Measurements from ENCODE around the gene MUC4.
"Not testable (repeated sequence)": the region's sequence is repeated elsewhere in the genome, so short reads cannot be mapped to it uniquely, and the experiment has no call there.

Gene MUC4

DNA sequence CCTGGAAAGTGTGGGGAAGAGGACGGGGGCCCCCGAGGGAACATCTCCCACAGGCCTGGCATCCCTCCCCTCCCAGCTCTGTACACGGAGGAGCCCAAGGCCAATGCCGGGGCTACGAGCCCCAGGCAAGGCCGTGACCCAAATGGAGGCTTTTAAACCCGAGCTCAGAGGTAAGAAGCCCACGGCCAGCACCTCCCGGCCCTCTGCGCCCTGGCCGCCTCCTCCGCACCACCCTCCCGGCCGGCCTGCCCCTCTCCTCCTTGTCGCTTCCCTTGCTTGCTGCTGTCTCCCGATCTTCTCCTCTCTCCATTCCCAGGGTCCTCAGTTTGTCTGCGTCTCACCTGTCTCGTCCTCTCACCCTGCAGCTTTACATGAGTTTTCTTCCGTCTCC lies 1.3 kb downstream of the MUC4 start:
- no peak for DNase-seq (ENCODE audit: low read depth)

DNA sequence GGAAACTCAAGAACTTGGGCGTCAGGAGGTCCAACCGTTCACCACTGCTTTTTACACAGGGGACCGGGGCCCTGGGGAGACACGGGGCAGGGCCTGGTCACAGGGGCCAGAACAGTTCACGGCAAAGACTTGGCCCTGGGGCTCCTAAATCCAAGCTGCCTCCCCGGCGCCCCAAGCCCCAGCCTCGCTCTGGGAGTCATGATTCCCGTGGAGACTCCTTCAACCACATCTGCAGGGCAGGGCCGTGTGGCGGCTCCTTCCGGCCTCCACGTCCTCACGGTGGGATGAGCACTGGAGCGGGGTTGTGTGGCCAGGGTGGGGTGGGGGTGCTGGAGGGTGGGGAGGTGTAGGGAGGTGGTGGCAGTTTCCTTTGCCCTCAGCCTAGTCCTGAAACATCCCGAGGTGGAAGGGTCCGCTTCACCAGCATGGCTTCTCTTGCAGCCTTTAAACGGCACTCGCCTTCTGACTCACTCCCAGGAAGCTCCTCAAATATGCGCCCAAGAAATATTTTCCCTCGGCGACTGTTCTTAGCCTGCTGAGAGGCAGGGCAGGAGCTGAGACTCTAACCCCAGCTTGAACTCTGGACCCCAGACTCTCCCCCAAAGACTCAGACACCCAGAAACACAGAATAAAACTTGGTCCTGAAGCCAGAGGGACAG lies 1.8 kb downstream of the MUC4 start:
- no peak for DNase-seq (ENCODE audit: low read depth)

GRCh38 chr3:195809291-195809785 lies 2.4 kb downstream of the MUC4 start:
- DNase-seq (ENCODE audit: low read depth), result no peak

DNA sequence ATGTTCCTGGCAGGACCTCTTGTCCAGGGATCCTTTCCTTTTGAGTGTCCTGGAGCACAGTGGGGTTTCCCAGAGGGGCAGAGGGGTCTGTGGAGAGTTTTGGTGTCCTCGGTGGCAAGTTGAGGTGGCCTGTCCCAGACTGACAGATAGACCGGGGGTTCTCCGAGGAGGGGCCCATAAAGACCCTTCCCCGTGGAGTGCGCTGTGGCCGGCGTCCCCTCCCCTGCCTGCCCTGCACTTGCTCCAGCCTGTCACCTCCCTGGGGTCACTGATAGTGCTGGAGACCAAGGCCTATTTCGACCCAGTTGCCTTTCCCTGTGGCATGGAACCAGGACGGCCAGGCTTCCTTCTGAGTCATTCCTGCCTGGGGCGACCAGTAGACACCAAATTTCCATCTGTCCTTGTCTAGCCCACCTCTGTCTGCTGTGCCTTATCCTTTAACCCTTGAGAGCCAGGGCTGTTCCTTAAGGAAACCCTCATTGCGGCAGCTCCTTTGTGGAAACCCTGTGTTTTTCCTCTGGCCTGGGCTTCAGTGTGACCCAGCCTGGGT lies 2.9 kb downstream of the MUC4 start:
- no peak for DNase-seq (ENCODE audit: low read depth)

DNA sequence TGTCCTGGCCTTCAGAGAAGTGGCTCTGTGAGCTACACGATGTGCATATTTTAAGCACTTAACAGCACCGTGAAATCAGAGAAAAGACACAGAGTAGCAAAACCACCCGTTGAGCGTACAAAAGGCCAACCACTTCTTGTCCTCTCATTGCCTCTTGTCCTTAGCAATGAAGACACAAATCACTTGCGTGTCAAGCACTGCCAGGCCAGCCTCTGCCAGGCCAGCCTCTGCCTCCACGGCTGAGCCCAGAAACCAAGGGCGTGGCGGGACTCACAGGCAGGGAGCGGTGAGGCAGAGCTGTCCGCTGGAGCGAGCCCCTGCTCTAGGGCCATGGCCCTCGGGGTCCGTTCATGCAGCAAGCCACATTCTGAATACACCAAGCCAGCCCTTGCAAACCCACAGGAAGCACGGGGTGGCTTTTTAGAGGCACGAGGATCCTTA lies 4.0 kb downstream of the MUC4 start:
- no peak for DNase-seq (ENCODE audit: low read depth)

GRCh38 chr3:195806916-195807231 lies 4.9 kb downstream of the MUC4 start:
- DNase-seq (ENCODE audit: low read depth), result no peak

DNA sequence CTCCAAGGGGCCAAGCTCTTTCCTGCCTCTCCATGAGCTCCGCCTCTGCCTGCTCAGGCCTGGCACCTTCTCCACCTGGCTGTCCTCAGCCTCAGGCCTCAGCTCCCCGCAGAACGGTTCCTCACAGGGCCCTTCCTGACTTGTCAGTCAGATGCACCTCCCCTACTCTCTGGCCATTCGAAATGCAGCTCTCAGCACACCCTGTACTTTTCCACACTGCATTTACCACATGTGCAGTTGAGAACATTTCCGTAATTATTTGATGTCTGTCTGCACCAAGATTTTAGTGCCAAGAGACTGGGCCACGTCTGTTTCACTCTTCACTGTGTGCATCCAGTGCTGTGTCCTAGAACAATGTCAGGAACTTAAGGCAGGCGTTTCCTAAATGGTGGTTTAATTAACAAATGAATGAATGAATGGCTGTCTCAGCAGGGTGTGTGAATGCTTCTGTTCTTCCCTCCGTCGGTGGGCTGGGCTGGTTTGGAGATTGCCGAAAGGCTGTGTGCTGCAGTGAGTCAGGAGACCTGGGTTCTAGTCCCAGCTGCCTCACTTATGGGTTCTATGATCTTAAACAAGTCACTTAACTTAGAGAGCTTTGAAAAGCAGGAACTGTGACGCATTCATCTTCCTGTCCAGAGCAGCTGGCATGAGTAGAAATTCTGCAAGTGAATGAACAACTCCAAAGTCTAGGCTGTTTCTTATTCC lies 5.4 kb downstream of the MUC4 start:
- no peak for DNase-seq (ENCODE audit: low read depth)

GRCh38 chr3:195805588-195805987 lies 6.1 kb downstream of the MUC4 start:
- DNase-seq (ENCODE audit: low read depth), result not testable (repeated sequence)

- no peak for DNase-seq (ENCODE audit: low read depth)
Observed at GRCh38 chr3:195805181-195805580, 6.5 kb downstream of the MUC4 start.

- DNase-seq (ENCODE audit: low read depth), result no peak
Observed at GRCh38 chr3:195803289-195803908, 8.3 kb downstream of the MUC4 start.

- DNase-seq (ENCODE audit: low read depth), result no peak
Observed at GRCh38 chr3:195802795-195803194, 8.9 kb downstream of the MUC4 start.

DNA sequence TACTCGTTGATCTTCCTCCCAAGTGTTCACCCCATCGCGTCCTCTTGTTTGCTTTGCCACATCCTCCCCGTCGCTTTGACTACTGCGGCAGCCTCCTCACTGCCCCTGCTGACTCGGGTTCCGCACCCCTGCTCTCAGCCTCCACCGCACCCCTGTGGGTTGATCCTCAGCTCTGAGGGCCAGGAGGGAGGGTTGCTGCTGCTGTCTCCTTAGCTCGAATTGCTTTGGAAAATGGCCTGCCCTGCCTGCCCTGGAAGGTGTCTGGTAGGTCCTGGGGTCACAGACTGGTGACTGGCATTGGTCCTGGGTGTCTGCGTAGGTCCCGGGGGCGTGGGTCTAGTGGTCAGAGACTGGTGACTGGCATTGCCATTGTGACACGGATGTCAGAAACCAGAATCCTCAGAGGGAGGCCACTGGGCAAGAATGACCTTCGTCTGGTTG lies 9.4 kb downstream of the MUC4 start:
- DNase-seq (ENCODE audit: low read depth), result no peak

DNA sequence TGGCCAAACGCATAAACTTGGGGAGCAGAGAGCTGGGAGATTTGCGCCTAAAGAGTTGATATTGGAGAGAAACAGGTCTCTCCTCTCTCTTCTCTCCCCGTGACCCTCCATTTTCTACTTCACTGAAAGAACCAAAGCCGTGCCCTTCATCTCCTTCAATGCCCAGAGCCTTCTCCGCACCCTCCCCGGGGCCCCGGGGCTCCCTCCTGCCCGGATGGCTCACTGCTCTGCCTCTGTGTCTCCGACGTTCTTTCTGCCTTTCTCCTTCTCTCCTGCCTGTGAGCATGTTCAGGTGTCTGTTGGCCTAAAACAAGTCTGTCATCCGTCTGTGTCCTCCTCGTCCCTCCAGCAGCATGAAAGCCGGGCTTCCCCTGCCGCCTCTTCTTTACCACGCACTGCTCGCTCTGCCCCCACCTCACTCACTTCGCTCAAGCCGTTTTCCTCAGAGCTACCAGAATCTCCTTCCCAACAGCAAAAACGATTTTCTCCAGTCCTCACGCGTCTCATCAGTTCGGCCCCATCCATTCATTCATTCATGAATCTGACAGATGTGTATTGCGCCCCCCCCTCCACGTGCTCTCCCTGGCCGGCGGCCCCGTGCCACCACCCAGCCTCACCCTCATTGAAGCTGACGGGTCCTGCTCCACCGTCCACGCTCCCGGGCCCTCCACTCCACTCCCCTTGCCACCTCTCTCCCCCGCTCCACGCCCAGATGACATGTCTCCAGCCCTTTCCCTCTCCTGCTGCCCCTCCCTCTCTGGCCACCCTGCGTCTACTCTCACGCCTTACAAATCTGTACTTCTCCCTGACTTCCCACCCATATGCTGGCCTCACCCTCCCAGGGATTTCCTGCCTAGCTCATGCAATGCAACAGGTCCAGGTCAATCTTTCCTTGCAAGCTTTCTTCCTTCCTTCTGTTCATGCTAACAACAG lies 10.2 kb downstream of the MUC4 start:
- DNase-seq (ENCODE audit: low read depth), result no peak

DNA sequence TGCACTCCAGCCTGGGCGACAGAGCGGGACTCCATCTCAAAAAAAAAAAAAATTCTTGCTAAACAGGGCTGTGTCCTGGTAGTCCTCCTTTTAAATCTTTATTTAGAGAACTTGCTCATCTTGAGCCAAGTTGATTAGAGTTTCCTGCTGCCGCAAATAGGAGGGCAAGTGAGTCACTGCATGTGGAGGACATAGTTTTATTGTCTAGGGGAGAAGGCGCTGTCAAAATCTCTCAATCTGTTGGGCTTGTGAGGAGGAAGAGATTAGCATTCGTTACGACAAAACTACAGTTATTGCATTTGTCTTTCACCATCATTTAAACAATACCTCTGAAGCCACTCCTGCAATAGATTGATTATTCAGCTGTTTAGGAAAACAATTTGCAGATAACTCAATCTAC lies 11.5 kb downstream of the MUC4 start:
- DNase-seq (ENCODE audit: low read depth), result no peak

- DNase-seq (ENCODE audit: low read depth), result no peak
Observed at GRCh38 chr3:195796795-195797194, 14.9 kb downstream of the MUC4 start.

DNA sequence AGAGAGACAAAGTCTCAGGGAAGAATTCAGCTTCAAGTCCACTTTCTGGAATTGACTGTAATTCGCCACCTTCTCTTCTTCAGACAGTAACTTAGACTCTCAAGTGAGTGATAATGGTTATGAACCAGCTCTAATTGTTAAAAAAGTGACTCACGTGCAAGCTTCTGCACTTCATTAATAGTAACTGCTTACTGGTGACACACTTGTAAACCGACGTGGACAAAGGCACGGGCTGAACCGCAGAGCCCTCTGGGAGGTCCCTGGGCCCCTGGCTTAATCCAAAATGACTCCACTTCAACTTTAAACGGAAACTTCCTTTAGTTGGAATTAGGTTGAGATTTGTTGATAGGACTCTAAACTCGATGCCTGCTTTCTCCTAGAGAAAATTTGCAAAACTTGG lies 17.0 kb downstream of the MUC4 start:
- no peak for DNase-seq (ENCODE audit: low read depth)

GRCh38 chr3:195792621-195793020 lies 19.1 kb downstream of the MUC4 start:
- DNase-seq (ENCODE audit: low read depth), result not testable (repeated sequence)

DNA sequence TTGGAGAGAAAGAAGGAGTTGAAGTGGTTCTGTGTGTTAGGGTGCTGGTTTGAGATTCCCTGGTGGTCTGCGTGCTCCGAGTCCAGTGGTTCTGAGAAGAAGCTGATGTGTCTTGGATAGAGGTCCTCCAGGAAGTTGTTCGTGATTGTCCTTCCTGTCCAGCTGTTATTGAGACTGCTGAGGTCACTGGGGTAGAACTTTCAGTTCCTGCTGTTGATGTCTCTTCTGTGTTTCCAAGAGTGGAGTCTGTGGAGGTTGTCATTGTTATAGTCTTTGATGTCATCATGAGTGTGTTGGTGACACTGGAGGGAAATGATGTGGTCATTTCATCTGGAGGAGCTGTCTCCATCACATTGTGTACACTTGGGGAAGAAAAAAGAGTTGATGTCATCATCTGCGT lies 20.8 kb downstream of the MUC4 start:
- no peak for DNase-seq (ENCODE audit: low read depth)

GRCh38 chr3:195788711-195789581 lies 22.8 kb downstream of the MUC4 start:
- DNase-seq (ENCODE audit: low read depth), result no peak

- DNase-seq (ENCODE audit: low read depth), result not testable (repeated sequence)
Observed at GRCh38 chr3:195785781-195786405, 25.8 kb downstream of the MUC4 start.
